Right lobe of liver (tissue), 4 donors: ENCODE measurements around the gene UBE2E2.

Experiments used
- POLR2A ChIP-seq: fragments of 450-650 bp; IDR thresholded peaks from one replicate; pipeline ENCODE4 v1.6.1; 2017; ENCODE audit warnings: antibody characterized with exemption, mild to moderate bottlenecking
- TF ChIP-seq, protein P1 (sequence below), 4 donors: fragments of 200-600 bp in 3 of 4; fragments of 450-650 bp in 1 of 4; IDR thresholded peaks; one replicate each; pipeline versions ENCODE4 v1.5.1 to v1.8.0; 2016 to 2022; ENCODE audit warnings: antibody characterized with exemption in 4 of 4, mild to moderate bottlenecking in 2 of 4
- donor health status: DM: no; HTN: no; CAD: no.
- donor health status: DM: no; HTN: no; CAD: no.
- donor health status: DM: no; HTN: yes; CAD: no.

DNA sequence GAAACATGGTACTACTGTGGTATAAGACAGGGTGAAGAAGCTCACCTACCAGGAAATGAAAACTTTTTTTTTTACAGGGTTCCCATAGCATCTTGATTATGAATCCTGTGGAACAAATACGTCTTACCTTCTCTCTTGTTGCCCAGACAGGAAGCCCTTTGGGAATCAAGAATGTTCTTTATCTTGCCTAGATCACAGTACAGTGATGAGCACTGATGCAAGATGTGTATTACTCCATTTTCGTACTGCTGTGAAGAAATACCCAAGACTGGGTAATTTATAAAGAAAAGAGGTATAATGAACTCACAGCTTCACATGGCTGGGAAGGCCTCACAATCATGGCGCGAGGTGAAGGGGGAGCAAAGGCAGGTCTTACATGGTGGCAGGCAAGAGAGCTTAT is 281.3 kb downstream of the UBE2E2 start:
- TF ChIP-seq, protein P1, sequence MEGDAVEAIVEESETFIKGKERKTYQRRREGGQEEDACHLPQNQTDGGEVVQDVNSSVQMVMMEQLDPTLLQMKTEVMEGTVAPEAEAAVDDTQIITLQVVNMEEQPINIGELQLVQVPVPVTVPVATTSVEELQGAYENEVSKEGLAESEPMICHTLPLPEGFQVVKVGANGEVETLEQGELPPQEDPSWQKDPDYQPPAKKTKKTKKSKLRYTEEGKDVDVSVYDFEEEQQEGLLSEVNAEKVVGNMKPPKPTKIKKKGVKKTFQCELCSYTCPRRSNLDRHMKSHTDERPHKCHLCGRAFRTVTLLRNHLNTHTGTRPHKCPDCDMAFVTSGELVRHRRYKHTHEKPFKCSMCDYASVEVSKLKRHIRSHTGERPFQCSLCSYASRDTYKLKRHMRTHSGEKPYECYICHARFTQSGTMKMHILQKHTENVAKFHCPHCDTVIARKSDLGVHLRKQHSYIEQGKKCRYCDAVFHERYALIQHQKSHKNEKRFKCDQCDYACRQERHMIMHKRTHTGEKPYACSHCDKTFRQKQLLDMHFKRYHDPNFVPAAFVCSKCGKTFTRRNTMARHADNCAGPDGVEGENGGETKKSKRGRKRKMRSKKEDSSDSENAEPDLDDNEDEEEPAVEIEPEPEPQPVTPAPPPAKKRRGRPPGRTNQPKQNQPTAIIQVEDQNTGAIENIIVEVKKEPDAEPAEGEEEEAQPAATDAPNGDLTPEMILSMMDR (IDR thresholded peaks at IDR 0.05) = no peak
- TF ChIP-seq POLR2A = no peak
